ENCODE results near the gene CDK15.

GRCh38 chr2:201925056-201925455 lies 118.7 kb downstream of the CDK15 start:
- TF ChIP-seq CEBPB (IDR thresholded peaks at IDR 0.05) = no peak
- no peak for TF ChIP-seq REST (IDR thresholded peaks at IDR 0.05; ENCODE audit: low read depth)
- TF ChIP-seq, protein P1, sequence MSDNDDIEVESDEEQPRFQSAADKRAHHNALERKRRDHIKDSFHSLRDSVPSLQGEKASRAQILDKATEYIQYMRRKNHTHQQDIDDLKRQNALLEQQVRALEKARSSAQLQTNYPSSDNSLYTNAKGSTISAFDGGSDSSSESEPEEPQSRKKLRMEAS (IDR thresholded peaks at IDR 0.05) = no peak
- no peak for TF ChIP-seq RAD21 (IDR thresholded peaks at IDR 0.05; ENCODE audit: low read depth)
- TF ChIP-seq TEAD4 (IDR thresholded peaks at IDR 0.05) = no peak
- TF ChIP-seq EP300 (IDR thresholded peaks at IDR 0.05; ENCODE audit: borderline replicate concordance) = no peak
- TF ChIP-seq YY1 (IDR thresholded peaks at IDR 0.05; ENCODE audit: low read depth) = no peak
- TF ChIP-seq USF1 (IDR thresholded peaks at IDR 0.05) = no peak
- no peak for TF ChIP-seq EGR1 (IDR thresholded peaks at IDR 0.05)
- TF ChIP-seq TCF12 (IDR thresholded peaks at IDR 0.05; ENCODE audit: low read depth) = no peak
- TF ChIP-seq CREB1 (IDR thresholded peaks at IDR 0.05; ENCODE audit: low read depth) = no peak
